Esophagus (tissue), 2 donors: ENCODE data around the gene GLRX2. TPM values are rescaled to one million over a fixed set of nuclear protein-coding genes. Genes with fewer than 3 reads are reported as not detected.

ENCODE experiments used
- H3K27ac ChIP-seq, 2 donors: one replicate each; pipeline ENCODE4 v1.5.1; 2013; ENCODE audit warnings: low read depth in 2 of 2, mild to moderate bottlenecking in 2 of 2, inconsistent platforms in 1 of 2, low read length in 1 of 2, moderate library complexity in 1 of 2
- H3K27me3 ChIP-seq, 2 donors: one replicate each; pipeline ENCODE4 v1.6.1; 2013; ENCODE audit warnings: low read length in 2 of 2, control low read depth in 1 of 2, mild to moderate bottlenecking in 1 of 2; ENCODE audit not compliant: insufficient read depth in 2 of 2, control insufficient read depth in 1 of 2
- H3K36me3 ChIP-seq, 2 donors: one replicate each; pipeline ENCODE4 v1.6.1; 2013; ENCODE audit warnings: low read length in 1 of 2; ENCODE audit not compliant: control insufficient read depth in 2 of 2, insufficient read depth in 2 of 2
- H3K4me1 ChIP-seq, 2 donors: one replicate each; pipeline ENCODE4 v1.6.1; 2013; ENCODE audit warnings: low read length in 1 of 2; ENCODE audit not compliant: control insufficient read depth in 2 of 2, insufficient read depth in 2 of 2
- H3K4me3 ChIP-seq, 2 donors: one replicate each; pipeline ENCODE4 v1.5.1; 2013; ENCODE audit warnings: low read length in 2 of 2, mild to moderate bottlenecking in 2 of 2, low read depth in 1 of 2, moderate library complexity in 1 of 2
- H3K9me3 ChIP-seq, 2 donors: one replicate each; pipeline ENCODE4 v1.6.1; 2013; ENCODE audit warnings: mild to moderate bottlenecking in 2 of 2, low read depth in 1 of 2, low read length in 1 of 2, moderate library complexity in 1 of 2; ENCODE audit not compliant: control insufficient read depth in 2 of 2, insufficient read depth in 1 of 2
- WGBS, 2 donors: extraction: QIAGEN DNeasy Blood & Tissue Kit; methylation state at CpG; one replicate each; pipeline ENCODE4 v1.1.7; 2013; 5-methylcytosine and 5-hydroxymethylcytosine counted together
- polyA plus RNA-seq, 2 donors: library from polyadenylated mRNA; stranded (reverse); fragments of 200-250 nt; gene quantifications; one replicate each; pipeline ENCODE4 v1.2.3, GENCODE V29; 2013
- donor health status: healthy with polysubstance abuse.
- donor health status: Bipolar disorder and iron deficiency.

The GLRX2 gene
- polyA plus RNA-seq, 2 donors, result 14.7 to 16.2 TPM

DNA sequence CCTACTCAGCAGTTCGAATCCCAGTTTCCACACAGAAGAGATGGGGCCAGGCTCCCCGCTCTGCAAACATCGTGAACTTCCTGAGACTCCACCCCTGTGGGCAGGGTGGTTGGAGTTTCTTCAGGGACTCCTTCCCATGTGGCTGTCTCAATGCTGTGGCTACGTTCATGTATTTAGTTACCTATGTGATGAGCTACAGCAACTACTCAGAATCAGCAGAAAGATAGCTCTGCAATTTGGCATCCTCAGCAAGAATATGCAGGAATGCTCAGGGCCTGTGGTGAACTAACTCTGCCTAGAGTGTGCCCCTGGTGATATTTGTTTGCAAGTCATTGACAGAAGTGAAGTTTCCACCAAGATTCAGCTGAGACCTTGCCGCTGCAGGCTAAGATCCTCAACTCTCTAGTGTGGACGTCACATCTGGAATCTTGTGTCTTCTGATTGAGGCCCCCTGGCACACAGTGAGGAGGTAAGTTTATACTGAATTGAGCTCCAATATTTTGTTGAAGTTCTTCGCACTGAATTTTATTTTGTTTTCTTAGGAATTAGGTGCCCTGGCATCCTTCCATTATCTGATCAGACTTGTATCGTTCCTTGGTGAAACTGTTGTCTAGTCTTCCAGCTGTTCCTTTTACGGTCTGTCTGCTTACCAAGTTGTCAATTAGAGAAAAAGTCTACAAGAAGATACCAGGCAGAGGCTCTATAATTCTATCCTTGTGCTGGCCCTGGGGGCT is 8.2 kb upstream of the GLRX2 start:
- Histone ChIP-seq H3K4me3 (no peak overlapping the region), H3K4me1 (no peaks in the 10 kb centered on the region), H3K36me3 (no peaks in the 10 kb centered on the region), H3K27ac (no peak overlapping the region), H3K9me3 (no peaks in the 10 kb centered on the region), H3K27me3 (no peaks in the 10 kb centered on the region)
- 68 to 78% methylated on average over 9 of the region's 9 CpGs for WGBS, 2 donors

DNA sequence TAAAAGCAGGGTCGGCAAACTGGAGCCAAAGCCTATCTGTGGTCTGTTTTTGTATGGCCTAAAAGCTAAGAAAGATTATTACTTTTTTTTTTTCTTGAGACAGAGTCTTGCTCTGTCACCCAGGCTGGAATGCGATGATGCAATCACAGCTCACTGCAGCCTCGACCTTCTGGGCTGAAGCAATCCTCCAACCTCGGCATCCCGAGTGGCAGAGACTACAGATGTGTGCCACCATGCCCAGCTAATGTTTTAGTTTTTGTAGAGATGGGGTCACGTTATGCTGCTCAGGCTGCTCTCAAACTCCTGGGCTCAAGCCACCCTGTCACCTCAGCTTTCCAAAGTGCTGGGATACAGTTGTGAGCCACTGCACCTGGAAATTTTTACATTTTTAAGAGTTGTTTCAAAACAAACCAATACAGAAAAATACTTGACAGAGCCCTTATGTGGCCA is 6.5 kb upstream of the GLRX2 start:
- Histone ChIP-seq H3K4me3 (no peak overlapping the region), H3K27ac (no peak overlapping the region), H3K36me3 (no peaks in the 10 kb centered on the region), H3K9me3 (no peaks in the 10 kb centered on the region), H3K4me1 (no peaks in the 10 kb centered on the region), H3K27me3 (no peaks in the 10 kb centered on the region)
- WGBS, 2 donors, result 39 to 48% methylated on average over 6 of the region's 6 CpGs

DNA sequence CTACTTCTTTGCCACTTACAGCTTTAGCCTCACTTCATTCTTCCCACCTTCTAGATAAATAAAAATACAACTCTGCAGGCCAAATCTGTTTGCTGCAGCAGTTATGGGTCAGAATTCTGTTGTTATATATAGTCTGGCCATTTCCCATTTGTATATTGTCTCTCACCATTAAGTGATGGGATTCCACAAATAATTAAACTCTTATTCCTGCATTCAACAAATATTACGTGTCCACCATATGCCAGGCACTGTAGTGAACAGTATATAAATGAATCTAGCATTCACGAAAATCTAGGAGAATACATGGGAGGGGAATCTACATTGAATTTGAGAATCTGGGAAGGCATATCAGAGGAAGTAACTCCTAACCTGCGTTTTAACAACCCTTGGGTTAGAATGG is 5.7 kb upstream of the GLRX2 start:
- H3K27me3 ChIP-seq, result no peaks in the 10 kb centered on the region
- no peak overlapping the region for H3K4me3 ChIP-seq
- H3K27ac ChIP-seq, result no peak overlapping the region
- H3K4me1 ChIP-seq, result no peaks in the 10 kb centered on the region
- no peaks in the 10 kb centered on the region for H3K9me3 ChIP-seq
- 85 to 87% methylated on average over 3 of the region's 3 CpGs for WGBS, 2 donors
- no peaks in the 10 kb centered on the region for H3K36me3 ChIP-seq

DNA sequence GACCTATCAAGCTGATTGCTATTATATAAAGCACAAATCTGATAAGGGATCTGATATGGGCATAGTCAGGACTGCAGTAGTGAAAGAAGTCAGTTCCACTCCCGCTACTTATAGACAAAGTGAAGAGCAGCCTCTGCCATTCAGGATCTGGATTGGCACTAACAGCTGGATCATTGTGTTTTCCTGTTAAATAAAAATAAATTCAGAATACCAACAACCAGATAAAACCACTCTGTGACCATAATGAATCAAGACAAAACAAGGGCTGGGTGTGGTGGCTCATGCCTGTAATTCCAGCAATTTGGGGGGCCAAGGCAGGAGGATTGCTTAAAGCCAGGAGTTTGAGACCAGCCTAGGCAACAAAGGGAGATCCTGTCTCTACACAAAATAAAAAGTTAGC is 5.0 kb upstream of the GLRX2 start:
- H3K27me3 ChIP-seq, result no peaks in the 10 kb centered on the region
- H3K36me3 ChIP-seq, result no peaks in the 10 kb centered on the region
- no peaks in the 10 kb centered on the region for H3K9me3 ChIP-seq
- H3K27ac ChIP-seq, result no peak overlapping the region
- no peaks in the 10 kb centered on the region for H3K4me1 ChIP-seq
- no peak overlapping the region for H3K4me3 ChIP-seq
- WGBS, 2 donors, result 94 to 96% methylated on average over 1 of the region's 1 CpG

DNA sequence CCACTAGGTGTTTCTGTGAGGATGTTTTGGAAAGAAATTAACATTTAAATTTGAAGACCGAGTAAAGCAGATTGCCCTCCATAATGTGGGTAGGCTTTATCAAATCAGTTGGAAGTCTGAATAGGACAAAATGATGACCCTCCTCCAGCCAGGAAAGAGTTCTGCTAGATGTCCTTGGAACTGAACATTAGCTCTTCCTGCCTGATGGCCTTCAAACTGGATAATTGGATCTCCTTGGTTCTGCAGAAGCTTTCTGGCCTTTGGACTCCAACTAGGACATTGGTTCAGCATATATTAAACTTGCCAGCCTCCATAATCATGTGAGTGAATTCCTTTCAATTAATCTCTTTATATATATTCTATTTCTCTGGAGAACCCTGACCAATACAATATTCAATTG is 4.4 kb upstream of the GLRX2 start:
- Histone ChIP-seq H3K4me1 (no peaks in the 10 kb centered on the region), H3K4me3 (no peak overlapping the region), H3K27ac (no peak overlapping the region), H3K9me3 (no peaks in the 10 kb centered on the region), H3K36me3 (no peaks in the 10 kb centered on the region), H3K27me3 (no peaks in the 10 kb centered on the region)
- 97 to 99% methylated on average over 1 of the region's 1 CpG for WGBS, 2 donors

DNA sequence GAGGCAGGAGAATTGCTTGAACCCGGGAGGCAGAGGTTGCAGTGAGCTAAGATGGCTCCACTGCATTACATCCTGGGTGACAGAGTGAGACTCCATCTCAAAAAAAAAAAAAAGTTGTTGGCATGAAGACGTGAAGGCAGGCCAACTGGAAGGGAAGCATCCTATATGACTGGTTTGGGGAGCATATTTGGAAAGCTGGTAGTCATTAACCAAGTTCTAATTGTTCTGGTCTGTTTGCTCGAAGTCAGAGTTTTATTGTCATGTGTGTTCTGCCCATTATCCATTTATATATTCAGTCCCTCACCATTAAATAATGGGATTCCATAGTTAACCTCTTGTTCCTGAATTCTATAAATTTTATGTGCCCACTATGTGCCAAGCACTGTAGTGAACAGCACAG is 3.3 kb upstream of the GLRX2 start:
- Histone ChIP-seq H3K27ac (no peak overlapping the region), H3K36me3 (no peaks in the 10 kb centered on the region), H3K4me1 (no peaks in the 10 kb centered on the region), H3K4me3 (no peak overlapping the region), H3K9me3 (no peaks in the 10 kb centered on the region), H3K27me3 (no peaks in the 10 kb centered on the region)
- WGBS, 2 donors, result 70 to 79% methylated on average over 3 of the region's 3 CpGs

DNA sequence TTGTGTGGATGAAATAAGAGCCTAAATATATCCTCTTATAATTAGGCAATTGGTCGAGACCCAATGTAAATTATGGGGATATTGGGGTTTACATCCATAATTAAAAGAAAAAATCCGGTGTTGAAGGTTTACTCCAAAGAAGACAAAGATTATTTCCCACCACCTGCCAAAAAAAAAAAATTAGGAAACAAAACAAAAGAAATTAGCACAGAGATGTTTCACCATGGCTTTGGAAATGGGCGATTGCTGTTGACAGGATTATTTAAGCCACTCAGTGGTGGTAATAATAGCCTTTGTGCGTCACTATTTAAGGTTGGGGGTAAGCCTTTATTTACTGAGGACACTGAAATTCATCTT is 585 bp upstream of the GLRX2 start:
- H3K27me3 ChIP-seq, result no peaks in the 10 kb centered on the region
- H3K36me3 ChIP-seq, result no peaks in the 10 kb centered on the region
- H3K4me1 ChIP-seq, result no peaks in the 10 kb centered on the region
- H3K27ac ChIP-seq, result peak overlapping the region in 1 of 2 donors; percentile 95
- peak overlapping the region; percentile 66 to 89 for H3K4me3 ChIP-seq
- WGBS, 2 donors, result 33 to 35% methylated on average over 4 of the region's 4 CpGs
- H3K9me3 ChIP-seq, result no peaks in the 10 kb centered on the region

DNA sequence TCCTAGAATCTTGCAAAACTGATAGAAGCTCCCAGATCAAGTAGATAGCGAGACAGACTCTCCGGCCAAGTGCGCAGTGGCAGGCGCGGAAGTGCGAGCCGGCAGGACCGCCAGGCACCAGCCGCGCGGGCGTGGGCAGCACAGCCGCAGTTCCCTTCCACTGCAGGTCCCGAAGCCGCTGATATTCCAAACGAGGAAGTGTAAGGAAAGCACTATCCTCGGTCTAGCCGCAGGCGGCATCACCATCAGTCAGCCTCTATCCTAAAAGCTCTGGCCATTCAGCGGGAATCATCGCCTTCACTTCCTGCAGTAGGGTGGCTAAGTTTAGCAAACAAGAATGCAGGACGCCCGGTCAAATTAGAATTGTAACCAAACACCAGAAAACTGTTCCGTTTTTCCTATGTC is 710 bp downstream of the GLRX2 start:
- Histone ChIP-seq H3K4me1 (no peaks in the 10 kb centered on the region), H3K36me3 (peaks cover 3% of the 10 kb centered on the region in 2 donors), H3K27ac (peak overlapping the region; percentile 91 to 95), H3K27me3 (no peaks in the 10 kb centered on the region), H3K4me3 (peak overlapping the region; percentile 66 to 89), H3K9me3 (no peaks in the 10 kb centered on the region)
- WGBS, 2 donors, result 0% methylated on average over 24 of the region's 24 CpGs

DNA sequence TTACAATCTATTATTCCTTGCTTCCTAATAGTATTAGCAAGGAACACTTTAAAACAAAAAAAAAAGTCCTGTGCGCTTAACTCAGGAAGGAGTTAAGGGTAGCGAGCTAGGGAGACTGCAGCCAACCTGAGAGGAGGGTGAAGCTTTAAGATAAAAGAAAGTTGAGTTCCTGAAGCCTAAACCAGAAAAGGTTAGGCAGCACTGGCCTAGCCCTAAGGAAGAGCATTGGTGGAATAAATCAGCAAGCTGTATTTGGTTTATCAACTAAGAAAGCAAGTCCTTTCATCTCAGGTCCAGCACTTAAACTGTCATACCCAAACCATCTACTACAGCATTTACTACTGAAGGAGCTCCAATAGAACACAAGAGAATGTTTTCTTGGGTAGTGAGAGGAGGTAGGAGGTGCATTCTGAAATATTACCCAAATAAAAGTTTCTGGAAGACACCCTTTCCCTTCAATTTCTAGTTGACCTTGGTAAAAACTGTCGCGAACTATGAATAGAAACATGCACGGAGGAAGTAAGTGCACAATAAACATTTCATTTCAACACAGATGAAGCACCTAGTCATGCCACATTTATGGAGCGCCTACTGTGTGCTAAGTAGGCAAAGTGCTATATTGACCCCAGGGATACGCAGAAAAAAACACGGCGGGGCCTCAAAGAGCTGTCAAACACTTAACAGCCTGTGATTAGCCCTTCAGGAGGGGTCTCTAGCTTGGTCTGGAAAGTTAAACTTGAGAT is 1.3 kb downstream of the GLRX2 start:
- H3K27me3 ChIP-seq, result no peaks in the 10 kb centered on the region
- 30 to 32% methylated on average over 9 of the region's 9 CpGs for WGBS, 2 donors

DNA sequence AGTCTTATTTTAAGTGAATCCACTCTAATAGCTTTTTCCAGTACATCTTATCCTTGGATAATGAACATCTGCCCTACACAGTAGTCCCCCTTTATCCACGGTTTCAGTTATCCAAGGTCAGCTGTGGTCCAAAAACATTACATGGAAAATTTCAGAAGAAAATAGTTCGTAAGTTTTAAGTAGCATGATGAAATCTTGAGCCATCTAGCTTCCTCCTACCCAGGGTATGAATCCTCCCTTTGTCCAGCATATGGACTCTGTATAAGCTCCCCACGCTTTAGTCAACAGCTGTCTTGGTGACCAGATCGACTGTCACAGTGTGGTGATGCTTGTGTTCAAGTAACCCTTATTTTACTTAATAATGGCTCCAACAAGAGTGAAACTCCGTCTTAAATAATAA is 2.6 kb downstream of the GLRX2 start:
- Histone ChIP-seq H3K9me3 (no peaks in the 10 kb centered on the region), H3K27me3 (no peaks in the 10 kb centered on the region), H3K36me3 (peaks cover 4 to 9% of the 10 kb centered on the region in 2 donors), H3K4me1 (no peaks in the 10 kb centered on the region), H3K4me3 (no peak overlapping the region), H3K27ac (no peak overlapping the region)
- 93 to 94% methylated on average over 5 of the region's 5 CpGs for WGBS, 2 donors

More for the DNA sequence above, 1.3 kb downstream of the GLRX2 start:
- peak overlapping the region; percentile 91 to 95 for H3K27ac ChIP-seq
- H3K9me3 ChIP-seq, result no peaks in the 10 kb centered on the region
- no peaks in the 10 kb centered on the region for H3K4me1 ChIP-seq
- peak overlapping the region; percentile 66 to 89 for H3K4me3 ChIP-seq
- H3K36me3 ChIP-seq, result peaks cover 4 to 6% of the 10 kb centered on the region in 2 donors
